HG03025 (cell line): ENCODE measurements around the gene CRB1.

Experiments used
- ATAC-seq: cut with Tn5 transposase; IDR thresholded peaks from one replicate; pipeline ENCODE4 v1.9.1; 2021; ENCODE audit warnings: mild to moderate bottlenecking, moderate library complexity; ENCODE audit not compliant: unreplicated experiment, low FRiP score

The CRB1 gene

GRCh38 chr1:197342044-197342565 lies 74.1 kb downstream of the CRB1 start:
- no peak for ATAC-seq

- no peak for ATAC-seq
These were observed 74.6 kb downstream of the CRB1 start for GRCh38 chr1:197342669-197343068.

GRCh38 chr1:197343663-197344273 lies 75.7 kb downstream of the CRB1 start:
- ATAC-seq = no peak

GRCh38 chr1:197351821-197352440 lies 83.9 kb downstream of the CRB1 start:
- no peak for ATAC-seq

GRCh38 chr1:197355248-197355995 lies 87.4 kb downstream of the CRB1 start:
- no peak for ATAC-seq

- ATAC-seq = peak; percentile 57
These were observed 88.9 kb downstream of the CRB1 start for GRCh38 chr1:197356723-197357533.

- no peak for ATAC-seq
These were observed 90.9 kb downstream of the CRB1 start for GRCh38 chr1:197358959-197359358.

- ATAC-seq = no peak
These were observed 92.0 kb downstream of the CRB1 start for GRCh38 chr1:197360068-197360467.

GRCh38 chr1:197362871-197363270 lies 94.8 kb downstream of the CRB1 start:
- no peak for ATAC-seq

- ATAC-seq = no peak
These were observed 95.8 kb downstream of the CRB1 start for GRCh38 chr1:197363855-197364254.

- ATAC-seq = no peak
These were observed 98.9 kb downstream of the CRB1 start for GRCh38 chr1:197366996-197367395.

GRCh38 chr1:197367627-197368026 lies 99.6 kb downstream of the CRB1 start:
- no peak for ATAC-seq

GRCh38 chr1:197374428-197374827 lies 106.4 kb downstream of the CRB1 start:
- ATAC-seq = no peak

GRCh38 chr1:197384471-197384870 lies 116.4 kb downstream of the CRB1 start:
- ATAC-seq = no peak

- no peak for ATAC-seq
These were observed 120.7 kb downstream of the CRB1 start for GRCh38 chr1:197388801-197389200.

GRCh38 chr1:197390856-197391255 lies 122.8 kb downstream of the CRB1 start:
- ATAC-seq = no peak

- no peak for ATAC-seq
These were observed 123.5 kb downstream of the CRB1 start for GRCh38 chr1:197391303-197392226.

- no peak for ATAC-seq
These were observed 124.5 kb downstream of the CRB1 start for GRCh38 chr1:197392541-197392940.

GRCh38 chr1:197393105-197393504 lies 125.1 kb downstream of the CRB1 start:
- ATAC-seq = no peak

GRCh38 chr1:197393772-197394171 lies 125.7 kb downstream of the CRB1 start:
- no peak for ATAC-seq
